ENCODE results near the gene PRXL2B.
"Not testable (repeated sequence)": the region's sequence is repeated elsewhere in the genome, so short reads cannot be mapped to it uniquely, and the experiment has no call there.

PRXL2B gene, protein sequence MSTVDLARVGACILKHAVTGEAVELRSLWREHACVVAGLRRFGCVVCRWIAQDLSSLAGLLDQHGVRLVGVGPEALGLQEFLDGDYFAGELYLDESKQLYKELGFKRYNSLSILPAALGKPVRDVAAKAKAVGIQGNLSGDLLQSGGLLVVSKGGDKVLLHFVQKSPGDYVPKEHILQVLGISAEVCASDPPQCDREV

GRCh38 chr1:2586154-2587070 lies at the start of gene PRXL2B:
Gene PRXL2B, plus strand, starts transcription at chr1:2586777. Its CDS starts 109 bp downstream, at chr1:2586886.
- DNase-seq = peak; percentile 98

DNA sequence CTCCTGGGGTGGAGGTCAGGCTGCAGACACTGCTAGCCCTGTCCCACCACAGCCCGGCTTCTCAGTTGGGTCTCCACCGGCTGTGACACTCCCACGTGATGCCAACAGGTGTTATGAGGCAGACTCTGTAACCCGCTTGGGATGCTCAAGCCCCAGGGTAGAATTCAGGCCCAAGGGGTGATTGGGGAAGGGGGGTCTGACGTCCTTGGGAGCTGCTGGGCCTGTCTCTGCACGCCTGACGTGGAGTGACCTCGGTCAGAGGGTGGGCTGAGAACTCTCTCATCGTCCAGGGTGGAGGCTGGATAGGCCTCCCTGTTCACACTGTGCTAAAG lies 48.8 kb upstream of the PRXL2B start:
- no peak for DNase-seq

GRCh38 chr1:2538376-2538775 lies 48.2 kb upstream of the PRXL2B start:
- no peak for DNase-seq

GRCh38 chr1:2538872-2539271 lies 47.7 kb upstream of the PRXL2B start:
- DNase-seq = no peak

DNA sequence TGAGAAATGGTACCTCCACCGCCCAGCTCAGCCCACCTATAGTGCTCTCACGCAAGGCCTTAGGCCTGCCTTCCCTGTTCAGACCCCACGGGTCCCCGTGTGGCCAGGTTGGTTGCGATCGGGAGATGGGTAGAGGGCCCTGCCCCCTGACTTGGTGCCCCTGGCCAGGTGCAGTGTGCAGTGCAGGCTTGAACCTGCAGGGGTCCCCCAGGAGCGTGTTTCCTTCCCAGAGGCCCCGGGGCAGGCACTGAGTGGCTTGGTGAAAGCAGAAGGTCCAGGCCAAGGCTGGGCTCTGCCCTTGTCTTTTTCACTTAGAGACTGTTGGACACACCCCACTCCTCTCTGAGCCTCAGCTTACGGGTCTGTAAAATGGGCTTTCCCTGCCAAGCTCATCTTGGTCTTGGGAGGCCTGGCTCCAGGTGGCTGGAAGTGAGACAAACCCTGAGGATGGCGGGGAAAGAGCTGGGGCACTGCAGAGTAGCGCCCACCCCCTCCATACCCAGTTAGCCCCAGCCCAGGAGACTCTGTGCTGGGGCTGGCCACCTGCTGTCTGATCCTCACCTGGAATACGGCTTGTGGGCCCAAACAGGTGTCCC lies 47.2 kb upstream of the PRXL2B start:
- DNase-seq = no peak

- no peak for DNase-seq
These were observed 45.6 kb upstream of the PRXL2B start for GRCh38 chr1:2540816-2541492.

DNA sequence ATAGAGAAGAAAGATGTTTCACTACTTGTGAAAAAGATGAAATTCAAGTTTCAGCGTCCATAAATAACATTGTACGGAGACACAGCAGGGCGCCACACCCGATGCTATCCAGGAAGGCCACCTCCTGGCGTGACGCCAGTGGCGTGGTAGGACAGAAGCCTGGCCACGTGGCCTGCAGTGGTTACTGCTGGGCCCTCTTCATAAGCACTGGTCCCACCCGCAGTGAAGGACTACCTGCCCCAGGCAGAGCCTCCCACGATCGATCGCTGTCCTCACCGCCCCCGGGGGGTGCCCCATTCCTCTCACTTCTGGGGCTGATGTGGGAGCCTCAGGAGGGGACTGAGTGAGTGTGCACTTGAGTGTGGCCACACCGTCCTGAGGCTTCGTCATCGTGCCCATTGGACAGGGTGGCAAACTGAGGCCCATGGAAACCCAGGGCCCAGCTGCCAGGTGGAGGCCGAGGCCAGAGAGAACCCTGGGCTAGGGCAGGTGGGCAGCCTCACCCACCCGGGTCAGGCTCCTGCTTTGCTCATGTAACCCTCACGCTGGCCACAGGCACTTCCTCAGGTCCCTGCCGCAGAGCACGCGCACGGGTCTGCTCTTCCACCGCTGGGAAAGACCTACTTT lies 44.8 kb upstream of the PRXL2B start:
- no peak for DNase-seq

GRCh38 chr1:2542246-2542915 lies 44.2 kb upstream of the PRXL2B start:
- no peak for DNase-seq

GRCh38 chr1:2543543-2544092 lies 43.0 kb upstream of the PRXL2B start:
- DNase-seq = no peak

DNA sequence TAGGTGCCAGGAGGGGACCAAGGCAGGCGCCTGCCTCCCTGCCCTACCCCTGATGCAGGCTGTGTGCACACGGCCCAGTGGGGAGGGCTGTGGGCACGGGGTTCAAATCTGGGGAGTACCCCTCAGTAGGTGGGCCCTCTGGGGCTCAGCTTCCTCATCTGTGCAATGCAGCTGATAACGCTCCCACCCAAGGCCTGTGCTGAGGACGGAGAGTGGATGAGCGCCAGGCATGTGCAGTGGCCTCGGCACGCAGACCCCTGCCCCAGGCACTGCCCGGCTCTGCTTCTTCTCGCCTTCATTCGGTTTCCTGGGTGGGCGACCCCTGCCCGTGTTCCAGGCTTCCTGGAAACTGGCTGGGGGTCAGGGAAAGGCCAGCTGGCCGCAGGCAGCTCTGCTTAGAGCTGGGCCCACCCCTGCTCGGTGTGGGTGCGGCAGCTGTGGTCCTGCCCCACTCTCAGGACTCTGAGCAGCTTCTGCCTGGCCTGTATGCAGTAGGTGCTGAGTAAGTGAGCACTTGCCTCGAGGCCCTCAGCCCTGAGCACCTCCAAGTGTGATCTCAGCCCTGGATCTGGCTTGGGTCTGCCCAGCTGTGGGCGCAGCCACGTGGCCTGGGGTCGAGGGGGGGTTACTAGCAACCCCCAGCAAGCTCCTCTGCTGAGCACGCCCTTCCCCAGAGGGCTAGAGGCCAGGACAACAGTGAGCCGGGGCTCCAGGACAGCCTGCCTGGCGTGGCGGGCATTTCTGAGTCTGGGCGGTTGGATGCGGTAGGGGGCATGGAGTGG lies 42.3 kb upstream of the PRXL2B start:
- no peak for DNase-seq

GRCh38 chr1:2544875-2545640 lies 41.5 kb upstream of the PRXL2B start:
- no peak for DNase-seq

GRCh38 chr1:2545754-2546514 lies 40.6 kb upstream of the PRXL2B start:
- no peak for DNase-seq

DNA sequence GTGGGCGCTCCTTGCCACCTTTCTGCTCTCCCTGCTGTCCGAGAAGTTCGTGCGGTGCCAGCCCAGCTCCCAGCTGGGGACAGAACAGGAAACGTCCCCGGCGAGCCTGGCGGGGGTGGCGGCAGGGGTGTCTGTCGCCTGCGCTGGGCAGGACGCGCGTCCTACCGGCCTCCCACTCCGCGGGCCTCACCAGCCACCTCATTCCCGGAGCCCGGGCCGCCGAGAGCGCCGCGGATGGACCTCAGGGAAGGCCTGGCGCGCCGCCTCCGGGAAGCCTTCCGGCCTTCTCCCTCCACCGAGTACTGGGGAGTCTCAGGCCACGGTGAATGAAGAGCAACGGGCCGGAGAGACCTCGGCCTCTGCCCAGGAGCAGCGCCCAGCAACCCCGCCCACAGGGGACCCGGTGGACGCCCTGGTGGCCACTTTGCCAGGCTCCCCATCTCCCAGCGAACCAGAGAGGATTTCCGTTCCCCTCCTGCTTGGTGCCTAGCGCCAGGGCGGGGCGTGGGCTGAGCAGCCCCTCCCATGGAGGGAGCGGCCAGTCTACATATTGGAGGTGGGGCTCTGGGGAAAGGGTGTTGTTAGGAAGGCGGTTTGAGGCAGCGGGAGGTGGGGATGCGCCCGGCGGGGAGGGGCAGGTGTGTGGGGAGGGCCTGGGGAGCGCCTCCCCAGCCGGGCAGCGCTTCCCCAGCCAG lies 39.9 kb upstream of the PRXL2B start:
- DNase-seq = no peak

GRCh38 chr1:2547210-2548067 lies 39.1 kb upstream of the PRXL2B start:
- no peak for DNase-seq

- peak; percentile 13 for DNase-seq
These were observed 38.4 kb upstream of the PRXL2B start for GRCh38 chr1:2548068-2548589.

DNA sequence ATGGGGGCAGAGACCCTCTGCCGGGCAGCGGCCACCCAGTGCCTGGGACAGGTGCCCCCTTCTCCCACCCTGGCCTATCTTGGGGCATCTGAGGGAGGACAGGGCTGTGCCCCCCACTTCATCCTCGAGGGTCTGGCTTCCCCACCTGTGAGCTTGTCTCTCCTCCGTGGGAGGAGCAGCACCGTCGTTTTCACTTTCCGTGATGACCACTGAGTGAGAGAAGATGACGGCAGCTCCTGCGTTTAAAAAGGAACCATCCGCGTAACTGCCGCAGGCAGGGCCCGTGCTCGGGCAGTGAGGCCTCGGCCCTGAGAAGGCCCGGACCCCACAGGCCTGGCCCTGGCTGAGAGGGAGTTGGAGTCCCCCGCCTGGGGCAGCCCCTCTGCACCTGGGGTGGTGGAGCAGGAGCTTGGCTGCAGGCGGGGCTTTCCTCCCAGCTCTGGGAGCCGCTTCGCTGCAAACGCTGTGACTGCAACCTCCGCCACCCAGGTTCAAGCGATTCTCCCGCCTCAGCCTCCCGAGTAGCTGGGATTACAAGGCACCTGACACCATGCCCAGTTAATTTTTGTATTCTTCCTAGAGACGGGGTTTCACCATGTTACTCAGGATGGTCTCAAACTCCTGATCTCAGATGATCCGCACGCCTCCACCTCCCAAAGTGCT lies 37.1 kb upstream of the PRXL2B start:
- not testable (repeated sequence) for DNase-seq

DNA sequence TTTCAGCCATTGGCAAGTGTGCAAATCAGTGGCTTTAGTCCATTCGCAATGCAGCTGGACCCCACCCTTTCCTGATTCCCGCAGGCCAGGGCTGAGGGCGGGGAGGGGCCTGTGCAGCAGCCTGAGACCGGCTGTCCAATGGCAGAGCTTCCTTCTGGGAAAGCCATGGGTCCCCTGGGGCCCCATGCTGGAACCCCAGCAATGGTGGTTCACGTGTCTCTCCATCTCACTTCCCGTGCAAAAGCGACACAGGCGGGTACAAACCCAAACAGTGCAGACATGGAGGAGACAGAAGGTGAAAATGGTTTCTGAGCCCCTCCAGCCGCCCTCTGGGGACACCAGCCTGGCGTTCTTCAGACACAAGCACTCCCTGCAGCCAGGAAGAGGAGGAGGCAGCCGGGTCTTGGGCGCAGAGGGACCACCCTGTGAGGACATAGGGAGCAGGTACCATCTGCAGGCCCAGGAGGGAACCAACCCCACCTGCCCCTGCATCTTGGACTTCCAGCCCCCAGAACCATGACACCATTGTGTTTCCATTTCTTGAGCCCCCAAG lies 36.2 kb upstream of the PRXL2B start:
- DNase-seq = not testable (repeated sequence)
